Fibroblast of lung (primary cell): Measurements from ENCODE around the gene RB1. TPM values are rescaled to one million over a fixed set of nuclear protein-coding genes. Genes with fewer than 3 reads are reported as not detected.

ENCODE experiments used
- DNase-seq, 2 donors: peaks; one replicate each; pipeline versions ENCODE4 v3.0.0 to v3.0.0-alpha.2; 2010; ENCODE audit warnings: low read depth in 2 of 2
- H2AFZ ChIP-seq: 2 replicates; pipeline ENCODE4 v1.5.1; 2012; ENCODE audit warnings: low read length, control low read depth, inconsistent platforms
- H3K27ac ChIP-seq: 2 replicates; pipeline ENCODE4 v1.5.1; 2011; ENCODE audit warnings: low read length, control low read depth; ENCODE audit not compliant: insufficient read depth
- H3K27me3 ChIP-seq: 2 replicates; pipeline ENCODE4 v1.5.1; 2011; ENCODE audit warnings: mild to moderate bottlenecking, low read length; ENCODE audit not compliant: control insufficient read depth, insufficient read depth
- H3K36me3 ChIP-seq: 2 replicates; pipeline ENCODE4 v1.5.1; 2011; ENCODE audit warnings: low read length; ENCODE audit not compliant: control insufficient read depth, insufficient read depth
- H3K4me1 ChIP-seq: 2 replicates; pipeline ENCODE4 v1.5.1; 2011; ENCODE audit warnings: low read length; ENCODE audit not compliant: control insufficient read depth, insufficient read depth; ENCODE audit errors: extremely low read depth
- H3K4me2 ChIP-seq: 2 replicates; pipeline ENCODE4 v1.5.1; 2011; ENCODE audit warnings: low read length, control low read depth; ENCODE audit not compliant: insufficient read depth; ENCODE audit errors: extremely low read depth
- H3K4me3 ChIP-seq, 4 experiments: fragments of 200-600 bp in 1 of 4; sonication (generic) in 1 of 4; replicated peaks in 1 of 4; 2 replicates each; pipeline ENCODE4 v1.5.1; 2011 to 2016; ENCODE audit warnings: low read length in 4 of 4, low read depth in 3 of 4, mild to moderate bottlenecking in 3 of 4, control low read depth in 2 of 4, inconsistent platforms in 1 of 4, mixed read lengths in 1 of 4; ENCODE audit not compliant: insufficient read depth in 1 of 4; ENCODE audit errors: control extremely low read depth in 1 of 4
- H3K79me2 ChIP-seq: 2 replicates; pipeline ENCODE4 v1.5.1; 2012; ENCODE audit warnings: mild to moderate bottlenecking, low read length, inconsistent platforms; ENCODE audit not compliant: control insufficient read depth, insufficient read depth
- H3K9ac ChIP-seq: 2 replicates; pipeline ENCODE4 v1.5.1; 2011; ENCODE audit warnings: mild to moderate bottlenecking, low read length, control low read depth; ENCODE audit not compliant: insufficient read depth
- H3K9me3 ChIP-seq: 2 replicates; pipeline ENCODE4 v1.5.1; 2012; ENCODE audit warnings: low read depth, low read length; ENCODE audit not compliant: control insufficient read depth, insufficient read depth
- H4K20me1 ChIP-seq: 2 replicates; pipeline ENCODE4 v1.5.1; 2011; ENCODE audit warnings: low read length; ENCODE audit not compliant: control insufficient read depth, insufficient read depth; ENCODE audit errors: extremely low read depth
- EZH2 ChIP-seq: IDR thresholded peaks from 2 replicates; pipeline ENCODE4 v1.5.1; 2012; ENCODE audit warnings: low read length, control low read depth, mild to moderate bottlenecking; ENCODE audit errors: missing control alignments
- polyA plus RNA-seq, 2 donors: library from polyadenylated mRNA; depleted of rRNA in 1 of 2; stranded (reverse) in 1 of 2; unstranded in 1 of 2; fragments of >200 nt; gene quantifications; 2 replicates each; pipeline ENCODE4 v1.2.1, GENCODE V29; 2011 to 2012; ENCODE audit warnings: missing spikeins in 1 of 2
- total RNA-seq: library from RNA; depleted of rRNA; stranded (reverse); fragments of >200 nt; gene quantifications from 2 replicates; pipeline ENCODE4 v1.2.1, GENCODE V29; 2014
- TF ChIP-seq, protein P1 (sequence below), 2 donors: IDR thresholded peaks in 1 of 2; conservative IDR thresholded peaks in 1 of 2; 1 replicate in 1 of 2; 2 replicates in 1 of 2; pipeline ENCODE4 v1.5.1; 2011 to 2012; ENCODE audit warnings: low read length in 2 of 2, control low read depth in 1 of 2, inconsistent platforms in 1 of 2, low read depth in 1 of 2, mild to moderate bottlenecking in 1 of 2

RB1 gene
- total and polyA plus RNA-seq, 2 donors (not counting 1 experiment from before 2014, with no cell fraction given) = 31.9 to 39.7 TPM

DNA sequence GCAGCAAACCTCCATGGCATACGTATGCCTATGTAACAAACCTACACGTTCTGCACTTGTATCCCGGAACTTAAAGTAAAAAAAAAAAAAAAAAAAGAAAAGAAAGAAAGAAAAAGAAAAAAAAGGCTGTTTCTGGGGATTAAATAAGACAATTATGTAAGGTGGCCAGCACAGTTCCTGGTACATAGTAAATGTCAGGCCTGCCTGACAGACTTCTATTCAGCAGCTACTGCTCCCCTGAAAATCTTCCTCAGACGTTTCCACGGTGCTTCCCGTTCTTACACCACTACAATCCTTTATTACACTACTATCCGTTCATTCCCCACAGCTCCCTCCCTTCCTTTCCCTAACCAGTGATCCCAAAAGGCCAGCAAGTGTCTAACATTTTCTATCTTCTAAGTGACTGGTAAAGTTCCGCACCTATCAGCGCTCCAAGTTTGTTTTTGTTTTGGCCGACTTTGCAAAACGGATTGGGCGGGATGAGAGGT is 636 bp upstream of the RB1 start:
- no peak for DNase-seq
- Histone ChIP-seq H3K9me3 (no peaks in the 10 kb centered on the region), H3K4me1 (no peaks in the 10 kb centered on the region), H3K36me3 (no peaks in the 10 kb centered on the region), H3K27ac (peak overlapping the region; percentile 98), H3K9ac (peak overlapping the region; percentile 97), H2AFZ (peak overlapping the region; percentile 68), H3K27me3 (no peaks in the 10 kb centered on the region), H3K79me2 (peaks cover 35% of the 10 kb centered on the region), H4K20me1 (no peaks in the 10 kb centered on the region), H3K4me2 (peak overlapping the region; percentile 98), H3K4me3 (peak overlapping the region; percentile 60 to 91 (median 79))
- no peak for TF ChIP-seq EZH2
- TF ChIP-seq, protein P1, sequence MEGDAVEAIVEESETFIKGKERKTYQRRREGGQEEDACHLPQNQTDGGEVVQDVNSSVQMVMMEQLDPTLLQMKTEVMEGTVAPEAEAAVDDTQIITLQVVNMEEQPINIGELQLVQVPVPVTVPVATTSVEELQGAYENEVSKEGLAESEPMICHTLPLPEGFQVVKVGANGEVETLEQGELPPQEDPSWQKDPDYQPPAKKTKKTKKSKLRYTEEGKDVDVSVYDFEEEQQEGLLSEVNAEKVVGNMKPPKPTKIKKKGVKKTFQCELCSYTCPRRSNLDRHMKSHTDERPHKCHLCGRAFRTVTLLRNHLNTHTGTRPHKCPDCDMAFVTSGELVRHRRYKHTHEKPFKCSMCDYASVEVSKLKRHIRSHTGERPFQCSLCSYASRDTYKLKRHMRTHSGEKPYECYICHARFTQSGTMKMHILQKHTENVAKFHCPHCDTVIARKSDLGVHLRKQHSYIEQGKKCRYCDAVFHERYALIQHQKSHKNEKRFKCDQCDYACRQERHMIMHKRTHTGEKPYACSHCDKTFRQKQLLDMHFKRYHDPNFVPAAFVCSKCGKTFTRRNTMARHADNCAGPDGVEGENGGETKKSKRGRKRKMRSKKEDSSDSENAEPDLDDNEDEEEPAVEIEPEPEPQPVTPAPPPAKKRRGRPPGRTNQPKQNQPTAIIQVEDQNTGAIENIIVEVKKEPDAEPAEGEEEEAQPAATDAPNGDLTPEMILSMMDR (conservative IDR thresholded peaks at IDR 0.05 in 1 of 2, IDR thresholded peaks at IDR 0.05 in 1 of 2; ENCODE audit: low read depth in 1 of 2, low read length in 2 of 2) = no peak

DNA sequence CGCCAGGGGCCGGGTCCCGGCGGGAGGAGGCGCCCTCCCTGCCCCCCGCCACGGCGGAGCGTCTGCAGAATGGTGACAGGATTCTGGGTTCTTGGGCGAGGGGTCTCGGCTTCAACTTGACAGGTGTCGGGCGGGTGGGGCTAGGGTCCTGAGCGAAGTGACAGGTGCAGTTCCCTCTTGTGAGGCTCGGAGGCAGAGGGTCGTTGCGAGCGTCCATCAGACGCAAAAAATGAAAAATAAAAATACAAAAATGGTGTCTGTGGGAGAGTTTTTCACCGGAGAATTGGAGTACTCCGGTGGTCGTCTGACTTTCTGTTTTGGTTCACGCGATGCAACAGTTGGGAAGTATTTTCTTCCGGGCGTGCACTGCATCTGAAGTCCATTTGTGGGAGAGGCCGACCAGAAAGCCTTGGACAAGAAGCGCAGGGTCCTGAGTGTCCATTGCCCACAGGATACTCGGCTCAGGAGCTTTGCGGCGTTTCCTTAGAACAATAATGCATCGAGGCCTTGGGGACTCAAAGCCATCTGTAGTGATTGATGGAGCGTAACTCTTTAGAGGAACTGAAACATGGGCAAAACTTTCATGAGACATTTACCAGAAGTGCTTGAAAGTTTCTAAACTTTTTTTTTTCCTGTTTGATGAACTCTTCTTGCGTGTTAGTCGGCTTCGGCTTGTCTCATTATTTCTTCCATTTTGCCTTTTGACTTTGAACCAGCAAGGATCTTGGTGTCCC is 759 bp downstream of the RB1 start:
- Histone ChIP-seq H3K9ac (peak overlapping the region; percentile 97), H3K4me2 (peak overlapping the region; percentile 98), H3K79me2 (peaks cover 36% of the 10 kb centered on the region), H4K20me1 (no peaks in the 10 kb centered on the region), H3K4me1 (no peaks in the 10 kb centered on the region), H3K4me3 (peak overlapping the region; percentile 60 to 98 (median 80)), H3K27me3 (no peaks in the 10 kb centered on the region), H3K9me3 (no peaks in the 10 kb centered on the region), H2AFZ (peak overlapping the region; percentile 12), H3K27ac (peak overlapping the region; percentile 98), H3K36me3 (no peaks in the 10 kb centered on the region)
- peak; percentile 61 to 64 for DNase-seq
- TF ChIP-seq, protein P1 (conservative IDR thresholded peaks at IDR 0.05 in 1 of 2, IDR thresholded peaks at IDR 0.05 in 1 of 2; ENCODE audit: low read depth in 1 of 2, low read length in 2 of 2) = no peak

DNA sequence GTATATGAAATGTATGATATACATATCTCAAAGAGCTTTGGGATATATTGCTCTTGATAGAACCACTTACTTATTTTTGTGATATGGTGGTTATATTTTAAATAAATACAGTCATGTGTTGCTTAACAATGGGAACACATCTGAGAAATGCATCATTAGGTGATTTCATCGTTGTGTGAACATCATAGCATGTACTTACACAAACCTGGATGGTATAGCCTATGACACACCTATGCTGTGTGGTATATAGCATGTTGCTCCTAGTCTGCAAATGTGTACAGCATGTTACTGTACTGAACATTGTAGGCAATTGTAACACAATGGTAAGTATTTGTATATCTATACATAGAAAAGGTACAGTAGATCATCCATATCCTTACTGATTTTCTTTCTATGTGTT is 7.7 kb downstream of the RB1 start:
- H3K9ac ChIP-seq = no peak overlapping the region
- no peaks in the 10 kb centered on the region for H3K27me3 ChIP-seq
- no peaks in the 10 kb centered on the region for H3K9me3 ChIP-seq
- H4K20me1 ChIP-seq = no peaks in the 10 kb centered on the region
- no peak for DNase-seq
- H3K4me1 ChIP-seq = no peaks in the 10 kb centered on the region
- no peak overlapping the region for H3K27ac ChIP-seq
- H3K36me3 ChIP-seq = no peaks in the 10 kb centered on the region
- H3K4me2 ChIP-seq = no peak overlapping the region
- TF ChIP-seq, protein P1 (conservative IDR thresholded peaks at IDR 0.05 in 1 of 2, IDR thresholded peaks at IDR 0.05 in 1 of 2; ENCODE audit: low read depth in 1 of 2, low read length in 2 of 2) = no peak
- TF ChIP-seq EZH2 = no peak
- H2AFZ ChIP-seq = no peak overlapping the region
- H3K4me3 ChIP-seq = no peak overlapping the region
- peaks cover 41% of the 10 kb centered on the region for H3K79me2 ChIP-seq
